HepG2 (cell line): Measurements from ENCODE around the gene VPS25. TPM values are rescaled to one million over a fixed set of nuclear protein-coding genes. Genes with fewer than 3 reads are reported as not detected.
A peak's percentile ranks its signal among the peaks of the same experiment; 100 is the strongest.

ENCODE experiments used
- ATRX ChIP-seq: sonication (generic); formaldehyde crosslinking; IDR thresholded peaks from 2 replicates; pipeline ENCODE4 v1.4.0; 2020; ENCODE audit warnings: missing genetic modification reagents, borderline replicate concordance
- CAMTA2 ChIP-seq: sonication (generic); formaldehyde crosslinking; IDR thresholded peaks from 2 replicates; pipeline ENCODE4 v1.4.0; 2020; ENCODE audit warnings: mild to moderate bottlenecking, missing genetic modification reagents, borderline replicate concordance
- HDAC2 ChIP-seq: sonication (generic); formaldehyde crosslinking; IDR thresholded peaks from 2 replicates; pipeline ENCODE4 v1.4.0; 2020; ENCODE audit warnings: missing genetic modification reagents
- SRSF1 ChIP-seq: fragments of 200-400 bp; formaldehyde crosslinking; optimal IDR thresholded peaks from 2 replicates; pipeline ENCODE3; 2017; ENCODE audit warnings: mild to moderate bottlenecking, low read depth, low read length, moderate library complexity
- TOE1 ChIP-seq: sonication (generic); formaldehyde crosslinking; IDR thresholded peaks from 2 replicates; pipeline ENCODE4 v1.4.0; 2020; ENCODE audit warnings: mild to moderate bottlenecking, missing genetic modification reagents
- ZNF530 ChIP-seq: sonication (generic); formaldehyde crosslinking; IDR thresholded peaks from 2 replicates; pipeline ENCODE4 v1.5.0; 2020; ENCODE audit warnings: low read depth, mild to moderate bottlenecking, missing genetic modification reagents
- ZNF816 ChIP-seq: sonication (generic); formaldehyde crosslinking; IDR thresholded peaks from 2 replicates; pipeline ENCODE4 v1.8.0; 2022; ENCODE audit warnings: missing genetic modification reagents, mild to moderate bottlenecking, borderline replicate concordance
- ZNF841 ChIP-seq: sonication (generic); formaldehyde crosslinking; IDR thresholded peaks from 2 replicates; pipeline ENCODE4 v1.8.1; 2023; ENCODE audit warnings: missing genetic modification reagents, borderline replicate concordance
- ZNF878 ChIP-seq: sonication (generic); formaldehyde crosslinking; IDR thresholded peaks from 2 replicates; pipeline ENCODE4 v1.8.1; 2023; ENCODE audit warnings: mild to moderate bottlenecking, missing genetic modification reagents, moderate library complexity
- polyA plus RNA-seq, 8 experiments: library from polyadenylated mRNA; depleted of rRNA in 3 of 8; stranded (reverse) in 7 of 8; unstranded in 1 of 8; fragments of >200 nt; fragmentation: Illumina TruSeq in 4 of 8; extraction: Trizol in 4 of 8; gene quantifications; 2 replicates each; pipeline versions ENCODE4 v1.2.1 to v1.2.3, GENCODE V29; 2011 to 2016; ENCODE audit warnings: low read depth in 4 of 8, missing spikeins in 1 of 8, mixed read lengths in 1 of 8; ENCODE audit not compliant: insufficient read depth in 1 of 8
- total RNA-seq, 5 experiments: library from RNA; depleted of rRNA; stranded (reverse); fragments of >200 nt; fragmentation: Illumina TruSeq; extraction: Trizol; gene quantifications; 2 replicates each; pipeline ENCODE4 v1.2.3, GENCODE V29; 2016; ENCODE audit warnings: low read depth in 1 of 5
- TF ChIP-seq, protein P1 (sequence below): sonication (generic); formaldehyde crosslinking; IDR thresholded peaks from 2 replicates; pipeline ENCODE4 v1.5.0; 2020; ENCODE audit warnings: mild to moderate bottlenecking, missing genetic modification reagents
- TF ChIP-seq, protein P2 (sequence below): sonication (generic); formaldehyde crosslinking; IDR thresholded peaks from 2 replicates; pipeline ENCODE4 v1.9.0; 2021; ENCODE audit warnings: mild to moderate bottlenecking, missing genetic modification reagents
- TF ChIP-seq, protein P3 (sequence below): sonication (generic); formaldehyde crosslinking; IDR thresholded peaks from 2 replicates; pipeline ENCODE4 v1.5.1; 2020; ENCODE audit warnings: missing genetic modification reagents, mild to moderate bottlenecking, borderline replicate concordance
- TF ChIP-seq, protein P4 (sequence below): sonication (generic); formaldehyde crosslinking; IDR thresholded peaks from 2 replicates; pipeline ENCODE4 v1.5.0; 2020; ENCODE audit warnings: mild to moderate bottlenecking, missing genetic modification reagents
- TF ChIP-seq, protein P5 (sequence below): sonication (generic); formaldehyde crosslinking; IDR thresholded peaks from 2 replicates; pipeline ENCODE4 v1.4.0; 2020; ENCODE audit warnings: missing genetic modification reagents, borderline replicate concordance

The VPS25 gene
- total and polyA plus RNA-seq, 2 of the 13 experiments (the other 11 are each of a cell fraction or from before 2014, with no cell fraction given): 161 to 249 TPM

DNA sequence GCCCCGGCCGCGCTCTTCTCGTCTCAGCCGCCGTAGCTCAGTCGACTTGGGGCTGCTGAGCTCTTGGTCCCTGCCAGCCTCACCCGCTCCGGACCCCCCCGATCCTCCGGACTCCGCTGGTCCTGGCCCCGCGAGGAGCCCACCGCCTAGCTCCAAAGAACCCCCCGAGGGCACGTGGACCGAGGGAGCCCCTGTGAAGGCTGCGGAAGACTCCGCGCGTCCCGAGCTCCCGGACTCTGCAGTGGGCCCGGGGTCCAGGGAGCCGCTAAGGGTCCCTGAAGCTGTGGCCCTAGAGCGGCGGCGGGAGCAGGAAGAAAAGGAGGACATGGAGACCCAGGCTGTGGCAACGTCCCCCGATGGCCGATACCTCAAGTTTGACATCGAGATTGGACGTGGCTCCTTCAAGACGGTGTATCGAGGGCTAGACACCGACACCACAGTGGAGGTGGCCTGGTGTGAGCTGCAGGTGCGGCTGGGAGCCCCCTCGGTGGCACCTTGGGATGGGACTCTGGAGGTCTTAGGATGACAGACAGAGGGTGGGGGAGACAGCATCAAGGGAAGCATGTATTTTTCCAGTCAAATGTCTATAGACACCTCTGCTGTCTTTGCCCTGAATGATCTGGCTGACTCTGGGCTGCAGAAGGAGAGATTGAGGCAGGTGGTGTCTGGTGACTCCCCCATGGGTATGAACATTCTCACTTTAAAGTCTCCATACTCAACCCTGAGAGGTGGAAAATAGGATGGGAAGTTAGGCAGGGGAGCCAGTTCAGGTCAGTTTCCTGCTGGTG is 7.8 kb downstream of the VPS25 start (continued):
- TF ChIP-seq, protein P1, sequence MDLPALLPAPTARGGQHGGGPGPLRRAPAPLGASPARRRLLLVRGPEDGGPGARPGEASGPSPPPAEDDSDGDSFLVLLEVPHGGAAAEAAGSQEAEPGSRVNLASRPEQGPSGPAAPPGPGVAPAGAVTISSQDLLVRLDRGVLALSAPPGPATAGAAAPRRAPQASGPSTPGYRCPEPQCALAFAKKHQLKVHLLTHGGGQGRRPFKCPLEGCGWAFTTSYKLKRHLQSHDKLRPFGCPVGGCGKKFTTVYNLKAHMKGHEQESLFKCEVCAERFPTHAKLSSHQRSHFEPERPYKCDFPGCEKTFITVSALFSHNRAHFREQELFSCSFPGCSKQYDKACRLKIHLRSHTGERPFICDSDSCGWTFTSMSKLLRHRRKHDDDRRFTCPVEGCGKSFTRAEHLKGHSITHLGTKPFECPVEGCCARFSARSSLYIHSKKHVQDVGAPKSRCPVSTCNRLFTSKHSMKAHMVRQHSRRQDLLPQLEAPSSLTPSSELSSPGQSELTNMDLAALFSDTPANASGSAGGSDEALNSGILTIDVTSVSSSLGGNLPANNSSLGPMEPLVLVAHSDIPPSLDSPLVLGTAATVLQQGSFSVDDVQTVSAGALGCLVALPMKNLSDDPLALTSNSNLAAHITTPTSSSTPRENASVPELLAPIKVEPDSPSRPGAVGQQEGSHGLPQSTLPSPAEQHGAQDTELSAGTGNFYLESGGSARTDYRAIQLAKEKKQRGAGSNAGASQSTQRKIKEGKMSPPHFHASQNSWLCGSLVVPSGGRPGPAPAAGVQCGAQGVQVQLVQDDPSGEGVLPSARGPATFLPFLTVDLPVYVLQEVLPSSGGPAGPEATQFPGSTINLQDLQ (CRISPR knock-in tag): no peak
- TF ChIP-seq ZNF530 (CRISPR knock-in tag): no peak
- TF ChIP-seq HDAC2: no peak
- TF ChIP-seq CAMTA2 (CRISPR knock-in tag): peak; percentile 89; the same call in 1 of the 2 replicates
- no peak for TF ChIP-seq TOE1 (CRISPR knock-in tag)
- no peak for TF ChIP-seq ZNF841 (CRISPR knock-in tag)
- TF ChIP-seq ATRX (CRISPR knock-in tag): no peak
- TF ChIP-seq ZNF878 (CRISPR knock-in tag): 0 out of 2 replicates have a peak, but pooled peaks have one; percentile 38
- TF ChIP-seq, protein P2, sequence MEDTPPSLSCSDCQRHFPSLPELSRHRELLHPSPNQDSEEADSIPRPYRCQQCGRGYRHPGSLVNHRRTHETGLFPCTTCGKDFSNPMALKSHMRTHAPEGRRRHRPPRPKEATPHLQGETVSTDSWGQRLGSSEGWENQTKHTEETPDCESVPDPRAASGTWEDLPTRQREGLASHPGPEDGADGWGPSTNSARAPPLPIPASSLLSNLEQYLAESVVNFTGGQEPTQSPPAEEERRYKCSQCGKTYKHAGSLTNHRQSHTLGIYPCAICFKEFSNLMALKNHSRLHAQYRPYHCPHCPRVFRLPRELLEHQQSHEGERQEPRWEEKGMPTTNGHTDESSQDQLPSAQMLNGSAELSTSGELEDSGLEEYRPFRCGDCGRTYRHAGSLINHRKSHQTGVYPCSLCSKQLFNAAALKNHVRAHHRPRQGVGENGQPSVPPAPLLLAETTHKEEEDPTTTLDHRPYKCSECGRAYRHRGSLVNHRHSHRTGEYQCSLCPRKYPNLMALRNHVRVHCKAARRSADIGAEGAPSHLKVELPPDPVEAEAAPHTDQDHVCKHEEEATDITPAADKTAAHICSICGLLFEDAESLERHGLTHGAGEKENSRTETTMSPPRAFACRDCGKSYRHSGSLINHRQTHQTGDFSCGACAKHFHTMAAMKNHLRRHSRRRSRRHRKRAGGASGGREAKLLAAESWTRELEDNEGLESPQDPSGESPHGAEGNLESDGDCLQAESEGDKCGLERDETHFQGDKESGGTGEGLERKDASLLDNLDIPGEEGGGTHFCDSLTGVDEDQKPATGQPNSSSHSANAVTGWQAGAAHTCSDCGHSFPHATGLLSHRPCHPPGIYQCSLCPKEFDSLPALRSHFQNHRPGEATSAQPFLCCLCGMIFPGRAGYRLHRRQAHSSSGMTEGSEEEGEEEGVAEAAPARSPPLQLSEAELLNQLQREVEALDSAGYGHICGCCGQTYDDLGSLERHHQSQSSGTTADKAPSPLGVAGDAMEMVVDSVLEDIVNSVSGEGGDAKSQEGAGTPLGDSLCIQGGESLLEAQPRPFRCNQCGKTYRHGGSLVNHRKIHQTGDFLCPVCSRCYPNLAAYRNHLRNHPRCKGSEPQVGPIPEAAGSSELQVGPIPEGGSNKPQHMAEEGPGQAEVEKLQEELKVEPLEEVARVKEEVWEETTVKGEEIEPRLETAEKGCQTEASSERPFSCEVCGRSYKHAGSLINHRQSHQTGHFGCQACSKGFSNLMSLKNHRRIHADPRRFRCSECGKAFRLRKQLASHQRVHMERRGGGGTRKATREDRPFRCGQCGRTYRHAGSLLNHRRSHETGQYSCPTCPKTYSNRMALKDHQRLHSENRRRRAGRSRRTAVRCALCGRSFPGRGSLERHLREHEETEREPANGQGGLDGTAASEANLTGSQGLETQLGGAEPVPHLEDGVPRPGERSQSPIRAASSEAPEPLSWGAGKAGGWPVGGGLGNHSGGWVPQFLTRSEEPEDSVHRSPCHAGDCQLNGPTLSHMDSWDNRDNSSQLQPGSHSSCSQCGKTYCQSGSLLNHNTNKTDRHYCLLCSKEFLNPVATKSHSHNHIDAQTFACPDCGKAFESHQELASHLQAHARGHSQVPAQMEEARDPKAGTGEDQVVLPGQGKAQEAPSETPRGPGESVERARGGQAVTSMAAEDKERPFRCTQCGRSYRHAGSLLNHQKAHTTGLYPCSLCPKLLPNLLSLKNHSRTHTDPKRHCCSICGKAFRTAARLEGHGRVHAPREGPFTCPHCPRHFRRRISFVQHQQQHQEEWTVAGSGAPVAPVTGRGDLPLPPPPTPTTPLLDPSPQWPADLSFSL: no peak; the same call in 1 of the 2 replicates
- TF ChIP-seq, protein P3, sequence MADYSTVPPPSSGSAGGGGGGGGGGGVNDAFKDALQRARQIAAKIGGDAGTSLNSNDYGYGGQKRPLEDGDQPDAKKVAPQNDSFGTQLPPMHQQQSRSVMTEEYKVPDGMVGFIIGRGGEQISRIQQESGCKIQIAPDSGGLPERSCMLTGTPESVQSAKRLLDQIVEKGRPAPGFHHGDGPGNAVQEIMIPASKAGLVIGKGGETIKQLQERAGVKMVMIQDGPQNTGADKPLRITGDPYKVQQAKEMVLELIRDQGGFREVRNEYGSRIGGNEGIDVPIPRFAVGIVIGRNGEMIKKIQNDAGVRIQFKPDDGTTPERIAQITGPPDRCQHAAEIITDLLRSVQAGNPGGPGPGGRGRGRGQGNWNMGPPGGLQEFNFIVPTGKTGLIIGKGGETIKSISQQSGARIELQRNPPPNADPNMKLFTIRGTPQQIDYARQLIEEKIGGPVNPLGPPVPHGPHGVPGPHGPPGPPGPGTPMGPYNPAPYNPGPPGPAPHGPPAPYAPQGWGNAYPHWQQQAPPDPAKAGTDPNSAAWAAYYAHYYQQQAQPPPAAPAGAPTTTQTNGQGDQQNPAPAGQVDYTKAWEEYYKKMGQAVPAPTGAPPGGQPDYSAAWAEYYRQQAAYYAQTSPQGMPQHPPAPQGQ (CRISPR knock-in tag): no peak
- TF ChIP-seq, protein P4, sequence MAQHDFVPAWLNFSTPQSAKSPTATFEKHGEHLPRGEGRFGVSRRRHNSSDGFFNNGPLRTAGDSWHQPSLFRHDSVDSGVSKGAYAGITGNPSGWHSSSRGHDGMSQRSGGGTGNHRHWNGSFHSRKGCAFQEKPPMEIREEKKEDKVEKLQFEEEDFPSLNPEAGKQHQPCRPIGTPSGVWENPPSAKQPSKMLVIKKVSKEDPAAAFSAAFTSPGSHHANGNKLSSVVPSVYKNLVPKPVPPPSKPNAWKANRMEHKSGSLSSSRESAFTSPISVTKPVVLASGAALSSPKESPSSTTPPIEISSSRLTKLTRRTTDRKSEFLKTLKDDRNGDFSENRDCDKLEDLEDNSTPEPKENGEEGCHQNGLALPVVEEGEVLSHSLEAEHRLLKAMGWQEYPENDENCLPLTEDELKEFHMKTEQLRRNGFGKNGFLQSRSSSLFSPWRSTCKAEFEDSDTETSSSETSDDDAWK (CRISPR knock-in tag): no peak
- TF ChIP-seq, protein P5, sequence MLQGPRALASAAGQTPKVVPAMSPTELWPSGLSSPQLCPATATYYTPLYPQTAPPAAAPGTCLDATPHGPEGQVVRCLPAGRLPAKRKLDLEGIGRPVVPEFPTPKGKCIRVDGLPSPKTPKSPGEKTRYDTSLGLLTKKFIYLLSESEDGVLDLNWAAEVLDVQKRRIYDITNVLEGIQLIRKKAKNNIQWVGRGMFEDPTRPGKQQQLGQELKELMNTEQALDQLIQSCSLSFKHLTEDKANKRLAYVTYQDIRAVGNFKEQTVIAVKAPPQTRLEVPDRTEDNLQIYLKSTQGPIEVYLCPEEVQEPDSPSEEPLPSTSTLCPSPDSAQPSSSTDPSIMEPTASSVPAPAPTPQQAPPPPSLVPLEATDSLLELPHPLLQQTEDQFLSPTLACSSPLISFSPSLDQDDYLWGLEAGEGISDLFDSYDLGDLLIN: no peak
- TF ChIP-seq ZNF816 (CRISPR knock-in tag): no peak
- TF ChIP-seq SRSF1: peak; percentile 72
